Upper lobe of right lung (tissue), 1 donor: ENCODE measurements around the gene OR52K2. TPM values are rescaled to one million over a fixed set of nuclear protein-coding genes. Genes with fewer than 3 reads are reported as not detected.
"Not testable (repeated sequence)": the region's sequence is repeated elsewhere in the genome, so short reads cannot be mapped to it uniquely, and the experiment has no call there.

Experiments
- ATAC-seq: fragments of 200-7000 bp; cut with Tn5 transposase; one replicate; pipeline ENCODE4 v1.9.1; 2020; ENCODE audit warnings: mild to moderate bottlenecking, moderate library complexity
- DNase-seq: peaks from one replicate; pipeline ENCODE4 v3.0.0-alpha.2; 2020
- H3K27ac ChIP-seq: fragments of 200-600 bp; one replicate; pipeline ENCODE4 v1.8.0; 2022
- H3K27me3 ChIP-seq: fragments of 200-600 bp; one replicate; pipeline ENCODE4 v1.8.0; 2022; ENCODE audit warnings: mild to moderate bottlenecking
- H3K36me3 ChIP-seq: fragments of 200-600 bp; one replicate; pipeline ENCODE4 v1.8.0; 2022
- H3K4me1 ChIP-seq: fragments of 200-600 bp; one replicate; pipeline ENCODE4 v1.8.0; 2022
- H3K4me3 ChIP-seq: fragments of 200-600 bp; one replicate; pipeline ENCODE4 v1.8.0; 2022; ENCODE audit warnings: mild to moderate bottlenecking
- H3K9me3 ChIP-seq: fragments of 200-600 bp; one replicate; pipeline ENCODE4 v1.8.0; 2022
- intact Hi-C: fragments of 100-400 bp; cut with DNase I; formaldehyde crosslinking; loops from one replicate; pipeline ENCODE4 v1.11.0; 2022
- long read RNA-seq: library from polyadenylated mRNA; unstranded; transcript quantifications from one replicate; pipeline ENCODE4 v2.0.0, GENCODE V29; 2021
- total RNA-seq: library from RNA; stranded (reverse); fragmentation: NEBNext Ultra II Directional; extraction: Animal tissue kit (Norgen Biotek cat#: 25700); gene quantifications from one replicate; pipeline ENCODE4 v1.2.1, GENCODE V29; 2021
- TF ChIP-seq, protein P1 (sequence below): fragments of 200-600 bp; IDR thresholded peaks from one replicate; pipeline ENCODE4 v1.8.0; 2022; ENCODE audit warnings: antibody characterized with exemption
- donor health status: DM: no; HTN: yes; CAD: no; lungs with severe emphysema.

The OR52K2 gene
- not detected for total RNA-seq
- long read RNA-seq: 0 reads

DNA sequence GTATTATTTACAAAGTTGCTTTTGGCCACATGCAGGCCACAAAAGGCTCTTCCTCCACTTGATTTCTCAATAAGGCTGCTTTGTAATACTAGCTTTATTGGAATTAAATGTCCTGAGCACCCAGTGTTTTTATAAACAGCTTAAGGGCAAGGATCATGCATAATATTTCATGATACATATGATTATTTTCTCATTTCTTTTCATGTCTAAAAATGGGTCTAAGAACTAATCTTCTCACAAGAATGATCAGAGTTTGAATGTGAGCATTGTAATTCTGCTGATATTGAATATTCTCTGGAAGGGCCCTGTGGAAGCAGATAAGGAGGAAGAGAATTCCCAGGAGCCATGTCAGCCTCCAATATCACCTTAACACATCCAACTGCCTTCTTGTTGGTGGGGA lies at the start of gene OR52K2:
OR52K2 (plus strand) TSS at position 301 of the 400 bp plus-strand sequence; CDS start at position 346, 45 bp downstream.
- Histone ChIP-seq H3K36me3 (no peaks in the 10 kb centered on the region), H3K27ac (no peak within 1 kb of the TSS), H3K4me3 (no peak within 1 kb of the TSS), H3K4me1 (no peaks in the 10 kb centered on the region), H3K27me3 (no peaks in the 10 kb centered on the region), H3K9me3 (no peaks in the 10 kb centered on the region)
- intact Hi-C loops: no loop called here
- TF ChIP-seq, protein P1, sequence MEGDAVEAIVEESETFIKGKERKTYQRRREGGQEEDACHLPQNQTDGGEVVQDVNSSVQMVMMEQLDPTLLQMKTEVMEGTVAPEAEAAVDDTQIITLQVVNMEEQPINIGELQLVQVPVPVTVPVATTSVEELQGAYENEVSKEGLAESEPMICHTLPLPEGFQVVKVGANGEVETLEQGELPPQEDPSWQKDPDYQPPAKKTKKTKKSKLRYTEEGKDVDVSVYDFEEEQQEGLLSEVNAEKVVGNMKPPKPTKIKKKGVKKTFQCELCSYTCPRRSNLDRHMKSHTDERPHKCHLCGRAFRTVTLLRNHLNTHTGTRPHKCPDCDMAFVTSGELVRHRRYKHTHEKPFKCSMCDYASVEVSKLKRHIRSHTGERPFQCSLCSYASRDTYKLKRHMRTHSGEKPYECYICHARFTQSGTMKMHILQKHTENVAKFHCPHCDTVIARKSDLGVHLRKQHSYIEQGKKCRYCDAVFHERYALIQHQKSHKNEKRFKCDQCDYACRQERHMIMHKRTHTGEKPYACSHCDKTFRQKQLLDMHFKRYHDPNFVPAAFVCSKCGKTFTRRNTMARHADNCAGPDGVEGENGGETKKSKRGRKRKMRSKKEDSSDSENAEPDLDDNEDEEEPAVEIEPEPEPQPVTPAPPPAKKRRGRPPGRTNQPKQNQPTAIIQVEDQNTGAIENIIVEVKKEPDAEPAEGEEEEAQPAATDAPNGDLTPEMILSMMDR: no peak
- DNase-seq (no peak), ATAC-seq (no peak)

DNA sequence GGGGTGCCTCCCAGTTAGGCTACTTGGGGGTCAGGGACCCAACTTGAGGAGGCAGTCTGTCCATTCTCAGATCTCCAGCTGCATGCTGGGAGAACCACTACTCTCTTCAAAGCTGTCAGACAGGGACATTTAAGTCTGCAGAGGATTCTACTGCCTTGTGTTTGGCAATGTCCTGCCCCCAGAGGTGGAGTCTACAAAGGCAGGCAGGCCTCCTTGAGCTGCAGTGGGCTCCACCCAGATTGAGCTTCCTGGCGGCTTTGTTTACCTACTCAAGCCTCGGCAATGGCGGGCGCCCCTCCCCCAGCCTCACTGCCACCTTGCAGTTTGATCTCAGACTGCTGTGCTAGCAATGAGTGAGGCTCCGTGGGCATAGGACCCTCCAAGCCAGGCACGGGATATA lies 42.9 kb upstream of the OR52K2 start:
- DNase-seq, intact Hi-C loops, ATAC-seq: not testable (repeated sequence)

DNA sequence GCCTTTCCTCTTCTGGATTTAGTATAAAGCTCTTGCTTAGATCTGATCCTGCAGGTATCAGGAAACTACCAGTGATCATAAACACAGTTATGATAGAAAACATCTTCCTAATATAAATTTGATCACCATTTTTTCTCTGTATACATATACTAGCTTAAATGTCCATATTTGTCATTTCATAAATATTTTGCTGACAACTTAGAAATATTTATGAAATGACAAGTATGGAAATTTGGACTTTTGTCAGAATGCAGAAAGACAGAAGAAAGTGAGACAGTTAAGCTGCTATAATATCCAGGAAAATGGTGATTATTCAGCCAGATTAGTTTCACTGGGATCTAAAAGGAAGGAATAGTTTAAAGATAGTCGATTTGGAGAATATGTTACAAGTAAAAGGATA lies 32.8 kb upstream of the OR52K2 start:
- no peaks in the 10 kb centered on the region for H3K9me3 ChIP-seq
- H3K4me1 ChIP-seq: no peaks in the 10 kb centered on the region
- H3K36me3 ChIP-seq: no peaks in the 10 kb centered on the region
- intact Hi-C loops: no loop called here
- DNase-seq (no peak), ATAC-seq (no peak)
- TF ChIP-seq, protein P1: no peak
- H3K27ac ChIP-seq: no peak overlapping the region
- H3K27me3 ChIP-seq: no peaks in the 10 kb centered on the region
- no peak overlapping the region for H3K4me3 ChIP-seq

More for the DNA sequence above, 42.9 kb upstream of the OR52K2 start:
- not testable (repeated sequence) for H3K4me3 ChIP-seq, H3K9me3 ChIP-seq, H3K27me3 ChIP-seq, H3K36me3 ChIP-seq, H3K4me1 ChIP-seq, H3K27ac ChIP-seq

DNA sequence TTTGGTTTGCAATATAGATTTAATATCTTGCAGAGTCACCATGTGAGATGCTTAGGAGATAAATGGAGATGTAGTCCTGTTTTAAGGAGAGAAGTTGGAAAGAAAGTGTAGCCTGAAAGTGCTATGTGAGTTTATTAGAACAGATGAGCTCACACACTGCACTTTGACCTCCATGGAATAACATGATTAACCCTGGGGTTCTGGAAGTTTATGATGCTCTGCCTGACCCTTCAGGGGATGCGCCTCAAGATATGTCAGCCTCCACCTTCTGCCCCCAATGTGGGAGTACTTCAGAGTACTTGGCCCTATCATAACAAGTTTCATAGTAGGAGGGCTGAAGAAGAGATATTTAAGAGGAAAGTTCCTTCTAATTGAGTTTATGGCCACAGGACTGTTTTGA lies 32.3 kb upstream of the OR52K2 start:
- intact Hi-C loops: no loop called here
- Histone ChIP-seq H3K4me3 (no peak overlapping the region), H3K27me3 (no peaks in the 10 kb centered on the region), H3K27ac (no peak overlapping the region), H3K36me3 (no peaks in the 10 kb centered on the region), H3K9me3 (no peaks in the 10 kb centered on the region), H3K4me1 (no peaks in the 10 kb centered on the region)
- no peak for DNase-seq
- TF ChIP-seq, protein P1: no peak
- no peak for ATAC-seq

DNA sequence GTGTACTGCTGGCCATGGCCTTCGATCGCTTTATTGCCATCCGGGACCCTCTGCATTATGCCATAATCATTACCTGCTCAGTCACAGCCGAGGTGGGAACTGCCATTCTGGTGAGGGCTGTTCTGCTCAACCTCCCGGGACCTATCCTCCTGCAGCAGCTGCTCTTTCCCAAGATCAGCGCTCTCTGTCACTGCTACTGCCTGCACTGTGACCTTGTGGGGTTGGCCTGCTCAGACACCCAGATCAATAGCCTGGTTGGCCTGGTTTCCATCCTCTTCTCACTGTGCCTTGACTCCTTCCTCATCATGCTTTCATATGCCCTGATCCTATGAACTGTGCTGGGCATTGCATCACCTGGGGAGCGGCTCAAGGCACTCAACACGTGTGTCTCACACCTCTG lies 30.7 kb upstream of the OR52K2 start:
- H3K27ac ChIP-seq: no peak overlapping the region
- no peaks in the 10 kb centered on the region for H3K9me3 ChIP-seq
- no peak for ATAC-seq
- TF ChIP-seq, protein P1: no peak
- no peaks in the 10 kb centered on the region for H3K27me3 ChIP-seq
- H3K36me3 ChIP-seq: no peaks in the 10 kb centered on the region
- DNase-seq: no peak
- H3K4me1 ChIP-seq: no peaks in the 10 kb centered on the region
- intact Hi-C loops: no loop called here
- no peak overlapping the region for H3K4me3 ChIP-seq

DNA sequence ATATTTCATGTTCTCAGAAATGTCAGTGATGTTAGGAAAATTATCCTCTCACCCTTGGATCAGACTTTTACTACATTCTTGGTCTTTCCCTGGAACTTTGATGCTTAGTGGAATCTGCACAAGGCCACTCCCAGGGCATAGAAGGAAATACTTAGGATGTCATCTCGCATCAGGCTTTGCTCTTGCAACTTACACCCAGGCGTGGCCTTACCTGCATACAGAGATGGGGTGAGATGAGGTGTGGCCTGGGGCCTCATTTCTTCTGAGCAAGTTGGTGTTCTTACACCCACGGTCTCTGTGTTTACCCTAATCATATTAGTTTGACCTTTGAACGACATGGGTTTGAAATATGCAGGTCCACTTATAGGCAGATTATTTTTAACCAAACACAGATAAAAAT lies 19.0 kb upstream of the OR52K2 start:
- DNase-seq (no peak), ATAC-seq (no peak)
- H3K27me3 ChIP-seq: no peaks in the 10 kb centered on the region
- no peak overlapping the region for H3K4me3 ChIP-seq
- intact Hi-C loops: no loop called here
- H3K9me3 ChIP-seq: no peaks in the 10 kb centered on the region
- H3K36me3 ChIP-seq: no peaks in the 10 kb centered on the region
- no peaks in the 10 kb centered on the region for H3K4me1 ChIP-seq
- TF ChIP-seq, protein P1: no peak
- H3K27ac ChIP-seq: no peak overlapping the region
